ENCODE results near the gene OR6V1.

OR6V1 gene

GRCh38 chr7:143052041-143052440 lies at the start of gene OR6V1:
Gene OR6V1 (plus strand): TSS chr7:143052341. CDS start chr7:143052341, 0 bp downstream.
- CTCF ChIA-PET, result no interaction called here

GRCh38 chr7:143002898-143003297 lies 49.2 kb upstream of the OR6V1 start:
- TF ChIP-seq L3MBTL2 (conservative IDR thresholded peaks at IDR 0.05) (no peak), TARDBP (IDR thresholded peaks at IDR 0.05) (no peak), SUZ12 (IDR thresholded peaks at IDR 0.05) (no peak), SP1 (IDR thresholded peaks at IDR 0.05) (no peak), ELF4 (IDR thresholded peaks at IDR 0.05) (no peak), BHLHE40 (IDR thresholded peaks at IDR 0.05; ENCODE audit: borderline replicate concordance) (no peak), NFRKB (IDR thresholded peaks at IDR 0.05) (no peak), ZNF384 (IDR thresholded peaks at IDR 0.05) (no peak), CTBP1 (IDR thresholded peaks at IDR 0.05; ENCODE audit: borderline replicate concordance) (no peak), PKNOX1 (IDR thresholded peaks at IDR 0.05) (no peak), FOXM1 (IDR thresholded peaks at IDR 0.05; ENCODE audit: borderline replicate concordance) (no peak), FOXK2 (IDR thresholded peaks at IDR 0.05) (no peak), HDGF (IDR thresholded peaks at IDR 0.05; ENCODE audit: borderline replicate concordance) (no peak), LEF1 (IDR thresholded peaks at IDR 0.05; ENCODE audit: borderline replicate concordance) (no peak)
- POLR2A ChIA-PET, result no interaction called here
- CTCF ChIA-PET, result interaction anchor here (0.6 to 2.1 kb wide), 7 partner anchors 11 to 212 kb away, joined by 3 to 13 read pairs (median 4); no protein-coding TSS in a partner anchor
- DNase-seq (ENCODE audit: extremely low spot score), result no peak

More at GRCh38 chr7:143052041-143052440, at the start of gene OR6V1:
- POLR2A ChIA-PET, result no interaction called here
- TF ChIP-seq HDGF (IDR thresholded peaks at IDR 0.05; ENCODE audit: borderline replicate concordance) (no peak), FOXK2 (IDR thresholded peaks at IDR 0.05) (no peak), FOXM1 (IDR thresholded peaks at IDR 0.05; ENCODE audit: borderline replicate concordance) (no peak), TARDBP (IDR thresholded peaks at IDR 0.05) (no peak), BHLHE40 (IDR thresholded peaks at IDR 0.05; ENCODE audit: borderline replicate concordance) (no peak), SUZ12 (IDR thresholded peaks at IDR 0.05) (no peak), NFRKB (IDR thresholded peaks at IDR 0.05) (no peak), ZNF384 (IDR thresholded peaks at IDR 0.05) (no peak)
- DNase-seq (ENCODE audit: extremely low spot score), result no peak

GRCh38 chr7:143003393-143004051 lies 48.6 kb upstream of the OR6V1 start:
- ChIA-PET POLR2A (no interaction called here), CTCF (interaction anchor here (0.6 to 2.1 kb wide), 5 partner anchors 12 to 212 kb away, joined by 3 to 13 read pairs (median 4); no protein-coding TSS in a partner anchor)
- TF ChIP-seq BHLHE40 (IDR thresholded peaks at IDR 0.05; ENCODE audit: borderline replicate concordance), result no peak
- TF ChIP-seq LEF1 (IDR thresholded peaks at IDR 0.05; ENCODE audit: borderline replicate concordance), result no peak
- no peak for TF ChIP-seq ZNF384 (IDR thresholded peaks at IDR 0.05)
- no peak for TF ChIP-seq HDGF (IDR thresholded peaks at IDR 0.05; ENCODE audit: borderline replicate concordance)
- no peak for TF ChIP-seq FOXK2 (IDR thresholded peaks at IDR 0.05)
- DNase-seq (ENCODE audit: extremely low spot score), result peak; percentile 61

- no peak for DNase-seq (ENCODE audit: extremely low spot score)
- TF ChIP-seq HDGF (IDR thresholded peaks at IDR 0.05; ENCODE audit: borderline replicate concordance) (no peak), SUZ12 (IDR thresholded peaks at IDR 0.05) (no peak), NFRKB (IDR thresholded peaks at IDR 0.05) (no peak), ZNF384 (IDR thresholded peaks at IDR 0.05) (no peak), LEF1 (IDR thresholded peaks at IDR 0.05; ENCODE audit: borderline replicate concordance) (no peak), SP1 (IDR thresholded peaks at IDR 0.05) (no peak), FOXM1 (IDR thresholded peaks at IDR 0.05; ENCODE audit: borderline replicate concordance) (no peak), L3MBTL2 (conservative IDR thresholded peaks at IDR 0.05) (no peak), ELF4 (IDR thresholded peaks at IDR 0.05) (no peak), FOXK2 (IDR thresholded peaks at IDR 0.05) (no peak), CTBP1 (IDR thresholded peaks at IDR 0.05; ENCODE audit: borderline replicate concordance) (no peak), PKNOX1 (IDR thresholded peaks at IDR 0.05) (no peak), FOXA1 (IDR thresholded peaks at IDR 0.05) (no peak), ARNT (IDR thresholded peaks at IDR 0.05) (no peak), BHLHE40 (IDR thresholded peaks at IDR 0.05; ENCODE audit: borderline replicate concordance) (no peak), TARDBP (IDR thresholded peaks at IDR 0.05) (no peak)
- ChIA-PET POLR2A (no interaction called here), CTCF (interaction anchor here (3.0 kb wide), 1 partner anchor 209 kb away, joined by 9 read pairs; no protein-coding TSS in a partner anchor)
Measured at GRCh38 chr7:143005632-143006260, 46.4 kb upstream of the OR6V1 start.

GRCh38 chr7:143008007-143008901 lies 43.9 kb upstream of the OR6V1 start:
- CTCF ChIA-PET, result interaction anchor here (0.6 to 3.0 kb wide), 3 partner anchors 12 to 207 kb away, joined by 3 to 19 read pairs (median 9); no protein-coding TSS in a partner anchor
- 0 out of 2 replicates have a peak, but pooled peaks have one; percentile 18 for TF ChIP-seq L3MBTL2 (conservative IDR thresholded peaks at IDR 0.05)
- TF ChIP-seq CTBP1 (IDR thresholded peaks at IDR 0.05; ENCODE audit: borderline replicate concordance), result no peak
- POLR2A ChIA-PET, result interaction anchor here (0.6 kb wide), 1 partner anchor 9 kb away, joined by 3 read pairs; no protein-coding TSS in a partner anchor
- peak; percentile 59 for DNase-seq (ENCODE audit: extremely low spot score)

- TF ChIP-seq ZNF384 (IDR thresholded peaks at IDR 0.05) (no peak), BHLHE40 (IDR thresholded peaks at IDR 0.05; ENCODE audit: borderline replicate concordance) (no peak), ARNT (IDR thresholded peaks at IDR 0.05) (no peak), FOXK2 (IDR thresholded peaks at IDR 0.05) (no peak), ELF4 (IDR thresholded peaks at IDR 0.05) (no peak), L3MBTL2 (conservative IDR thresholded peaks at IDR 0.05) (no peak), SUZ12 (IDR thresholded peaks at IDR 0.05) (no peak), PKNOX1 (IDR thresholded peaks at IDR 0.05) (no peak), TARDBP (IDR thresholded peaks at IDR 0.05) (no peak)
- ChIA-PET CTCF (interaction anchor here (0.9 kb wide), 1 partner anchor 203 kb away, joined by 3 read pairs; no protein-coding TSS in a partner anchor), POLR2A (no interaction called here)
- no peak for DNase-seq (ENCODE audit: extremely low spot score)
Measured at GRCh38 chr7:143012001-143012400, 40.1 kb upstream of the OR6V1 start.

Data from HEK293T (cell line).